Activated CD4-positive, alpha-beta memory T cell treated with anti-CD3 and anti-CD28 coated beads for 36 hours (primary cell): ENCODE measurements around the gene SIGLEC1. TPM values are rescaled to one million over a fixed set of nuclear protein-coding genes. Genes with fewer than 3 reads are reported as not detected.

Source experiments
- CTCF ChIA-PET: fragments of 350-600 bp; sonication (Branson Sonifier 250); formaldehyde crosslinking; loops from one replicate; lab custom pipeline; 2021; ENCODE audit warnings: antibody characterized with exemption, inconsistent platforms; lab: Charles Lee
- POLR2A ChIA-PET: fragments of 350-600 bp; sonication (Branson Sonifier 250); formaldehyde crosslinking; loops from one replicate; lab custom pipeline; 2021; ENCODE audit warnings: antibody characterized with exemption; lab: Charles Lee
- DNase-seq: peaks from one replicate; pipeline ENCODE4 v3.0.0-alpha.2; 2020
- H3K27ac Mint-ChIP-seq: one replicate; pipeline ENCODE4 v1.8.0; 2021; ENCODE audit warnings: mixed read lengths
- H3K27me3 Mint-ChIP-seq: one replicate; pipeline ENCODE4 v1.8.0; 2021; ENCODE audit warnings: mixed read lengths
- H3K36me3 Mint-ChIP-seq: one replicate; pipeline ENCODE4 v1.8.0; 2021; ENCODE audit warnings: mixed read lengths
- H3K4me1 Mint-ChIP-seq: one replicate; pipeline ENCODE4 v1.8.0; 2021; ENCODE audit warnings: low read depth, mixed read lengths
- H3K4me3 Mint-ChIP-seq: one replicate; pipeline ENCODE4 v1.8.0; 2021; ENCODE audit warnings: mild to moderate bottlenecking, mixed read lengths
- H3K9me3 Mint-ChIP-seq: one replicate; pipeline ENCODE4 v1.8.0; 2021; ENCODE audit warnings: mixed read lengths
- intact Hi-C: fragments of 100-400 bp; cut with micrococcal nuclease; formaldehyde crosslinking; loops from one replicate; pipeline ENCODE4 v1.15.1; 2023
- total RNA-seq, 2 experiments: library from RNA; stranded (reverse); gene quantifications; one replicate each; pipeline ENCODE4 v1.2.3, GENCODE V29; 2021

SIGLEC1 gene
- total RNA-seq, 2 experiments from 2014 or later = 0.07 TPM; not detected in 1

DNA sequence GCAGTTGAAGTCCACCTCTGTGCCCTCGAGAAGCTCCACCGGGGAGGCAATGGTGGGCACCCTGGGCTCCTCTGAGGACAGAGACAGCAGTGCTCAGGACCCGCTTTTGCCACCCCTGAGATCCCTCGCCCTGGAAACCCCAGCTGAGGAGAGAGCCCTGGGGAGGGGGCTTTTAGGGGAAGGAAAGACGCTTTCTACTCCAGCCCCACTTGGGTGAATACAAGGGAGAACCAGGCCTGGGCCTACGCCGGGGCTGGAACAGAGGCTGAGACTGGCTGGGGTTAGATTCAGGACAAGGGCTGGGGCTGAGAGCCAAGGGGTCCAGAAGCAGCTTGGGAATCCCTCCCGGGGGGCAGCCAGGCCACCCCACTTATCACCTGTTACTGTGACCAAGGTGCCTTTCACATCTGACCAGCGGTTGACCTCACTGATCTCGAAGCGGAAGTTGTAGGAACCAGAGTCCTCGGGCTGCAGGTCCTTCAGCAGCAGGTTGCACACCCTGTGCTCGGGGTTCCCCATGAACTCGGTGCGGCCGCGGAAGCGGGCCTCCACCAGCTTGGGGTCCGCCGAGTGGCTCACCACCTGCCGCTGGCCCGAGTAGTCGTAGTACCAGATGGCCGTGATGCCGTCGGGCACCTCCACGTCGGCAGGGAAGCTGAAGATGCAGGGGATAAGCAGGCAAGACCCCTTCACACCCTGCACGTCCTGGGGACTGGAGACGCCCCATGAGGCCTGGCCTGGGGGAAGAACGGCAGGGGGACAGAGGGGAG is 6.2 kb downstream of the SIGLEC1 start:
- ChIA-PET POLR2A (interaction anchor here (0.8 kb wide), 1 partner anchor 19 kb away, joined by 3 read pairs; no protein-coding TSS in a partner anchor), CTCF (interaction anchor here (2.3 kb wide), 1 partner anchor 29 kb away, joined by 11 read pairs; no protein-coding TSS in a partner anchor)
- Mint-ChIP-seq H3K36me3 (no peaks in the 10 kb centered on the region), H3K4me3 (no peak overlapping the region), H3K27me3 (no peaks in the 10 kb centered on the region), H3K4me1 (no peaks in the 10 kb centered on the region), H3K27ac (no peak overlapping the region), H3K9me3 (no peaks in the 10 kb centered on the region)
- no peak for DNase-seq
- intact Hi-C loops = no loop called here

GRCh38 chr20:3705491-3705969 is 6.9 kb downstream of the SIGLEC1 start:
- Mint-ChIP-seq H3K4me1 (no peaks in the 10 kb centered on the region), H3K27ac (no peak overlapping the region), H3K9me3 (no peaks in the 10 kb centered on the region), H3K4me3 (no peak overlapping the region), H3K27me3 (no peaks in the 10 kb centered on the region), H3K36me3 (no peaks in the 10 kb centered on the region)
- POLR2A ChIA-PET = interaction anchor here (0.8 kb wide), 1 partner anchor 18 kb away, joined by 3 read pairs; no protein-coding TSS in a partner anchor
- CTCF ChIA-PET = interaction anchor here (2.3 kb wide), 1 partner anchor 28 kb away, joined by 11 read pairs; no protein-coding TSS in a partner anchor
- DNase-seq = no peak
- intact Hi-C loops = no loop called here

- intact Hi-C loops = no loop called here
- Mint-ChIP-seq H3K36me3 (no peaks in the 10 kb centered on the region), H3K4me1 (no peaks in the 10 kb centered on the region), H3K4me3 (no peak overlapping the region), H3K9me3 (no peaks in the 10 kb centered on the region), H3K27ac (no peak overlapping the region), H3K27me3 (no peaks in the 10 kb centered on the region)
- POLR2A ChIA-PET = no interaction called here
- CTCF ChIA-PET = no interaction called here
- DNase-seq = no peak
Observed at GRCh38 chr20:3704087-3704486, 8.3 kb downstream of the SIGLEC1 start.

DNA sequence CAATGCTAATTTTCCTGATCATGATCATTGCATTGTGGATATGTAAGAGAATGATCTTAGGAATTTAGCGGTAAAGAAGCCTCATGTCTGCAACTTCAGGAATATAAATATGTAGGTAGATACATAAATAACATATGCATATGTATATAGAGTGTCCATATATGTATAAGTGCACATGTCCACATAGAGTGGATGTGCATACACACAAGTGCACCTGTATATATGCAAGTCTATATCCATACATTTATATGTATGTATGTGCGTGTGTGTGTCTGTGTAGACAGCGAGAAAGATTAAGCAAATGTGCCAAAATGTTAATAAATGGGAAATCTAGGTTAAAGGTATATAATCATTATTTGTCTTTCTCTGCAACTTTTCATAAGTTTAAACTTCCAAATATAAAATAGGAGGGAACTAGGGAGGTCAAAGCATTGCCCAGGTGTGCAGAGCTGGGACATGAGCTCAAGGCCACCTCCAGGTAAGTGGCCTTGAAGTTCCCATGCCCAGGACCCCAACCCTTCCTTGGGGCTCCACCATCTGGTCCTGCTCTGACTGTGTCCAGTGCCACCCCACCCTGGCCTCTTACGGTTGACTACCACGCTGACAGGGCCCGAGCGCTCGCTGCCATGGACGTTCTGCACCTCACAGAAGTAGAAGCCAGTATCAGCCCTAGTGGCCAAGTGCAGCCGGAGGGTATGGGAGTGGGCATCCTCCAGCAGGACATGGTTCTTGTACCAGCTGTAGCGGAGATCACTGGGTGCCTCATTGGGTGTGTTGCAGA is 9.6 kb downstream of the SIGLEC1 start:
- Mint-ChIP-seq H3K36me3 (no peaks in the 10 kb centered on the region), H3K4me3 (no peak overlapping the region), H3K4me1 (no peaks in the 10 kb centered on the region), H3K27ac (no peak overlapping the region), H3K27me3 (no peaks in the 10 kb centered on the region), H3K9me3 (no peaks in the 10 kb centered on the region)
- CTCF ChIA-PET = interaction anchor here (0.9 kb wide), 1 partner anchor 8 kb away, joined by 4 read pairs; no protein-coding TSS in a partner anchor
- intact Hi-C loops = no loop called here
- POLR2A ChIA-PET = no interaction called here
- DNase-seq = no peak

GRCh38 chr20:3701061-3701998 is 11.1 kb downstream of the SIGLEC1 start:
- ChIA-PET POLR2A (no interaction called here), CTCF (interaction anchor here (0.9 to 1.5 kb wide), 2 partner anchors 9 to 10 kb away, joined by 4 read pairs; no protein-coding TSS in a partner anchor)
- Mint-ChIP-seq H3K4me1 (no peaks in the 10 kb centered on the region), H3K9me3 (peaks cover 2% of the 10 kb centered on the region), H3K27me3 (no peaks in the 10 kb centered on the region), H3K36me3 (no peaks in the 10 kb centered on the region), H3K4me3 (no peak overlapping the region), H3K27ac (no peak overlapping the region)
- no peak for DNase-seq
- intact Hi-C loops = no loop called here

GRCh38 chr20:3699037-3699436 is 13.4 kb downstream of the SIGLEC1 start:
- H3K4me3 Mint-ChIP-seq = no peak overlapping the region
- no peaks in the 10 kb centered on the region for H3K27me3 Mint-ChIP-seq
- DNase-seq = no peak
- intact Hi-C loops = no loop called here
- CTCF ChIA-PET = interaction anchor here (0.8 to 1.1 kb wide), 2 partner anchors 22 to 28 kb away, joined by 3 read pairs; no protein-coding TSS in a partner anchor
- no peak overlapping the region for H3K27ac Mint-ChIP-seq
- POLR2A ChIA-PET = no interaction called here
- peaks cover 3% of the 10 kb centered on the region for H3K9me3 Mint-ChIP-seq
- H3K4me1 Mint-ChIP-seq = no peaks in the 10 kb centered on the region
- H3K36me3 Mint-ChIP-seq = no peaks in the 10 kb centered on the region

GRCh38 chr20:3698591-3699001 is 13.8 kb downstream of the SIGLEC1 start:
- Mint-ChIP-seq H3K4me3 (no peak overlapping the region), H3K4me1 (no peaks in the 10 kb centered on the region), H3K27me3 (no peaks in the 10 kb centered on the region), H3K36me3 (no peaks in the 10 kb centered on the region), H3K9me3 (peaks cover 3% of the 10 kb centered on the region), H3K27ac (no peak overlapping the region)
- CTCF ChIA-PET = interaction anchor here (0.8 to 1.1 kb wide), 2 partner anchors 22 to 27 kb away, joined by 3 read pairs; no protein-coding TSS in a partner anchor
- POLR2A ChIA-PET = no interaction called here
- intact Hi-C loops = no loop called here
- DNase-seq = no peak

DNA sequence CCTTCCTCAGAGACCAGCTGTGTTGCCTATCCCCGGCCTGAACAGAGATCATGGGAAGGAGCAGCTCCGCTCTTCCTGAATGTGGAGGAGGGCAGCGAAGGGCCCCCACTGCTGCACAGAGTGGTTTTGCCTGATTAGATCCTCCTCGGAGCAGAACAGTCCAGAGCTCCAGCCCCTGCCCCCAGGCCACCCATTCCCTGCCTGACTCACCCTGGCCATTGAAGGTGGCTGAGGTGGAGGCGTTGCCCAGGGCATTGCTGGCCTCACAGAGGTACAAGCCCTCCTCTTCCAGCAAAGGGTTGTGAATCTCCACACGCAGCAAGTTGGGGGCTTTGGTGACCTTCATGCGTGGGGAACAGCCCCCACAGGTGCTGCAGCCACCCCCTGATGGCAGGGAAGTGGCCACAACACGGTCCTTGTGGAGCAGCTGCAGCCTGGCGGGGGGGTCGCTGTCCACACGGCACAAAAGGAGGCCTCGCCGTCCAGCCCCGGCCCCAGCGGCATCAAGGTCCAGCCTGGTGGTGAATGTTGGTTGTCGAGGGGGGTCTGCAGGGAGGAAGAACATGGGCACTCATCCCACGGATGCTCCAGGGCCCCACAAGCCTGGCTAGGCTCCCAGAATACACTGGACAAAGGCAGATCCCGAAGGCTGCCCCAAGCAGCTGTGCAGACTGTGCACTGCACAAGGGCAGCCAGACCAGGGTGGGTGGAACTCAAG is 14.7 kb downstream of the SIGLEC1 start:
- CTCF ChIA-PET = interaction anchor here (1.3 kb wide), 1 partner anchor 29 kb away, joined by 3 read pairs; no protein-coding TSS in a partner anchor
- no peak overlapping the region for H3K4me3 Mint-ChIP-seq
- no peaks in the 10 kb centered on the region for H3K27me3 Mint-ChIP-seq
- DNase-seq = no peak
- intact Hi-C loops = no loop called here
- H3K36me3 Mint-ChIP-seq = no peaks in the 10 kb centered on the region
- H3K9me3 Mint-ChIP-seq = peaks cover 3% of the 10 kb centered on the region
- no peak overlapping the region for H3K27ac Mint-ChIP-seq
- H3K4me1 Mint-ChIP-seq = no peaks in the 10 kb centered on the region
- POLR2A ChIA-PET = no interaction called here

GRCh38 chr20:3696745-3697587 is 15.4 kb downstream of the SIGLEC1 start:
- no peaks in the 10 kb centered on the region for H3K27me3 Mint-ChIP-seq
- H3K4me3 Mint-ChIP-seq = no peak overlapping the region
- ChIA-PET CTCF (interaction anchor here (1.1 to 2.1 kb wide), 4 partner anchors 14 to 38 kb away, joined by 3 to 16 read pairs (median 6); no protein-coding TSS in a partner anchor), POLR2A (no interaction called here)
- H3K9me3 Mint-ChIP-seq = peaks cover 3% of the 10 kb centered on the region
- no peaks in the 10 kb centered on the region for H3K4me1 Mint-ChIP-seq
- intact Hi-C loops = no loop called here
- no peak overlapping the region for H3K27ac Mint-ChIP-seq
- H3K36me3 Mint-ChIP-seq = no peaks in the 10 kb centered on the region
- no peak for DNase-seq

DNA sequence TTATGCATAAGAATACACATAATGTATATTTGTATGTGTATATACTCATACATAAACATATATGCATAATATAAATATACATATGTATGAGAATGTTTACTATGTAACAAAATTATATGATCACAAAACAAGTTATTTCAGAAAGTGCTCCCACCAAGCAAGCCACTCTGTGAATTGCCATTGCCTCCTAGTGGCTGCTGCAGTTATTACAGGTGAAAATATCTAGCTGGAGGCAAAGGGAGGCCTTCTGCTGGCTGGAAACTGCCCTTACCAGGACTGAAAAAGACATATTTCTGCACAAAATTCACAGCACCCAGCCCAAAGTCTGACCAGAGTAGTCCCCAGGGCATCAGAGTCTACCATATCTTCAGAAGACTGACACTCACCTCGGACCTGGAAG is 16.2 kb downstream of the SIGLEC1 start:
- Mint-ChIP-seq H3K9me3 (peaks cover 3% of the 10 kb centered on the region), H3K4me1 (no peaks in the 10 kb centered on the region), H3K36me3 (no peaks in the 10 kb centered on the region), H3K27ac (no peak overlapping the region), H3K4me3 (no peak overlapping the region), H3K27me3 (no peaks in the 10 kb centered on the region)
- POLR2A ChIA-PET = no interaction called here
- intact Hi-C loops = no loop called here
- DNase-seq = no peak
- CTCF ChIA-PET = interaction anchor here (1.1 to 3.0 kb wide), 4 partner anchors 15 to 37 kb away, joined by 3 to 16 read pairs (median 12); no protein-coding TSS in a partner anchor
